HepG2 (cell line): ENCODE measurements around the gene KPNA4. TPM values are rescaled to one million over a fixed set of nuclear protein-coding genes. Genes with fewer than 3 reads are reported as not detected.

Experiments
- ATAC-seq: fragments of 200-7000 bp; cut with Tn5 transposase; 3 replicates; pipeline ENCODE4 v1.9.1; 2020; ENCODE audit warnings: mild to moderate bottlenecking, moderate library complexity
- BruUV-seq: library from RNA; stranded (reverse); fragments of 400-500 nt; replicated peaks from 2 replicates; lab custom pipeline; 2021; lab: Mats Ljungman, UMichigan
- CTCF ChIA-PET: fragments of 300-600 bp; formaldehyde crosslinking; extraction: SDS; loops from one replicate; lab custom pipeline; 2021; ENCODE audit warnings: low total read pairs, inconsistent platforms, low intra/inter-chr PET ratio; lab: Yijun Ruan, JAX
- POLR2A ChIA-PET: fragments of 350-600 bp; sonication (Branson Sonifier 250); formaldehyde crosslinking; loops from one replicate; lab custom pipeline; 2020; ENCODE audit warnings: antibody characterized with exemption, inconsistent platforms; lab: Yijun Ruan, JAX
- DNase-seq: peaks from one replicate; pipeline ENCODE4 v3.0.0-alpha.2; 2015; ENCODE audit warnings: low spot score
- FAIRE-seq: peaks from 3 replicates; lab custom pipeline; 2011; peaks lifted over from hg19 to GRCh38; lab: Jason Lieb, UNC
- H2AFZ ChIP-seq: one replicate; pipeline ENCODE4 v1.6.1; 2011; ENCODE audit warnings: low read length, inconsistent platforms
- H3K27ac ChIP-seq: fragments of 300-600 bp; 3 replicates; pipeline ENCODE4 v1.8.0; 2011; ENCODE audit warnings: mixed run types, mild to moderate bottlenecking, mixed read lengths, low read length, inconsistent platforms; ENCODE audit not compliant: insufficient read depth; ENCODE audit errors: extremely low read length
- H3K27me3 ChIP-seq, 2 experiments: fragments of 200-600 bp in 1 of 2; 2 replicates in 1 of 2; 3 replicates in 1 of 2; pipeline versions ENCODE4 v1.6.0 to v1.8.0; 2011; ENCODE audit warnings: low read length in 2 of 2, mild to moderate bottlenecking in 2 of 2, moderate library complexity in 2 of 2, inconsistent platforms in 1 of 2; ENCODE audit not compliant: insufficient read depth in 2 of 2, control insufficient read depth in 1 of 2
- H3K36me3 ChIP-seq, 2 experiments: fragments of 200-600 bp in 1 of 2; replicated peaks in 1 of 2; 2 replicates in 1 of 2; 3 replicates in 1 of 2; pipeline versions ENCODE4 v1.5.1 to v1.8.0; 2011; ENCODE audit warnings: low read length in 2 of 2, inconsistent platforms in 1 of 2; ENCODE audit not compliant: insufficient read depth in 2 of 2, control insufficient read depth in 1 of 2
- H3K4me1 ChIP-seq: 2 replicates; pipeline ENCODE4 v1.5.1; 2012; ENCODE audit warnings: low read length, inconsistent platforms; ENCODE audit not compliant: insufficient read depth
- H3K4me2 ChIP-seq: 2 replicates; pipeline ENCODE4 v1.6.0; 2011; ENCODE audit warnings: low read depth, low read length, inconsistent platforms
- H3K4me3 ChIP-seq, 3 experiments: fragments of 200-600 bp in 1 of 3; sonication (generic), shearing (Covaris generic) in 1 of 3; replicated peaks in 1 of 3; 2 replicates each; pipeline ENCODE4 v1.5.1; 2011 to 2016; ENCODE audit warnings: low read length in 3 of 3, inconsistent platforms in 2 of 3, low read depth in 2 of 3, mild to moderate bottlenecking in 2 of 3, control low read depth in 1 of 3, mixed read lengths in 1 of 3; ENCODE audit not compliant: insufficient read depth in 1 of 3
- H3K79me2 ChIP-seq: one replicate; pipeline ENCODE4 v1.6.1; 2011; ENCODE audit warnings: low read length, inconsistent platforms; ENCODE audit not compliant: insufficient read depth
- H3K9ac ChIP-seq: 2 replicates; pipeline ENCODE4 v1.6.0; 2011; ENCODE audit warnings: mild to moderate bottlenecking, low read depth, low read length, inconsistent platforms; ENCODE audit not compliant: insufficient read depth
- H3K9me3 ChIP-seq: 2 replicates; pipeline ENCODE4 v1.5.1; 2012; ENCODE audit warnings: mild to moderate bottlenecking, low read length
- H4K20me1 ChIP-seq: 2 replicates; pipeline ENCODE4 v1.6.0; 2011; ENCODE audit warnings: inconsistent platforms, mild to moderate bottlenecking, low read length, moderate library complexity; ENCODE audit not compliant: insufficient read depth
- AGO2 ChIP-seq: fragments of 200-400 bp; formaldehyde crosslinking; optimal IDR thresholded peaks from 2 replicates; pipeline ENCODE3; 2017; ENCODE audit warnings: mild to moderate bottlenecking, low read depth, low read length, moderate library complexity
- AHR ChIP-seq: IDR thresholded peaks from 2 replicates; pipeline ENCODE4 v1.6.1; 2018; ENCODE audit warnings: missing genetic modification reagents, missing compliant biosample characterization
- ARID2 ChIP-seq: sonication (generic); formaldehyde crosslinking; IDR thresholded peaks from 2 replicates; pipeline ENCODE4 v1.8.1; 2022; ENCODE audit warnings: mild to moderate bottlenecking, missing genetic modification reagents, borderline replicate concordance
- CREB3 ChIP-seq: sonication (generic); formaldehyde crosslinking; IDR thresholded peaks from 2 replicates; pipeline ENCODE4 v1.5.0; 2020; ENCODE audit warnings: missing genetic modification reagents
- GZF1 ChIP-seq: sonication (generic); formaldehyde crosslinking; IDR thresholded peaks from 2 replicates; pipeline ENCODE4 v1.5.1; 2020; ENCODE audit warnings: mild to moderate bottlenecking, missing genetic modification reagents
- JDP2 ChIP-seq: sonication (generic); formaldehyde crosslinking; IDR thresholded peaks from 2 replicates; pipeline ENCODE4 v1.8.1; 2022; ENCODE audit warnings: missing genetic modification reagents, borderline replicate concordance
- MAX ChIP-seq: IDR thresholded peaks from 2 replicates; pipeline ENCODE4 v1.6.1; 2012; ENCODE audit warnings: inconsistent platforms
- MEIS2 ChIP-seq: sonication (generic); formaldehyde crosslinking; IDR thresholded peaks from 2 replicates; pipeline ENCODE4 v1.9.0; 2021; ENCODE audit warnings: mild to moderate bottlenecking, missing genetic modification reagents
- STAG1 ChIP-seq: sonication (generic); formaldehyde crosslinking; IDR thresholded peaks from 2 replicates; pipeline ENCODE4 v1.4.0; 2020; ENCODE audit warnings: missing genetic modification reagents
- TEAD2 ChIP-seq: sonication (generic); formaldehyde crosslinking; IDR thresholded peaks from 2 replicates; pipeline ENCODE4 v1.9.0; 2021; ENCODE audit warnings: missing genetic modification reagents
- WGBS: methylation state at CpG from one replicate; pipeline ENCODE4 v1.1.6; 2017; ENCODE audit warnings: low lambda C conversion rate; 5-methylcytosine and 5-hydroxymethylcytosine counted together
- in situ Hi-C: cut with HindIII; loops from 2 replicates; pipeline ENCODE4 v1.10.0; 2017; ENCODE audit warnings: low pct_unique_long_range_greater_than_20kb; ENCODE audit not compliant: extremely low pct_ligation_motif_present
- intact Hi-C: fragments of 100-400 bp; cut with micrococcal nuclease; formaldehyde crosslinking; loops from one replicate; pipeline ENCODE4 v1.10.0; 2022; ENCODE audit not compliant: unreplicated experiment
- polyA plus RNA-seq, 8 experiments: library from polyadenylated mRNA; depleted of rRNA in 3 of 8; stranded (reverse) in 7 of 8; unstranded in 1 of 8; fragments of >200 nt; fragmentation: Illumina TruSeq in 4 of 8; extraction: Trizol in 4 of 8; gene quantifications; 2 replicates each; pipeline versions ENCODE4 v1.2.1 to v1.2.3, GENCODE V29; 2011 to 2016; ENCODE audit warnings: low read depth in 4 of 8, missing spikeins in 1 of 8, mixed read lengths in 1 of 8; ENCODE audit not compliant: insufficient read depth in 1 of 8
- total RNA-seq, 5 experiments: library from RNA; depleted of rRNA; stranded (reverse); fragments of >200 nt; fragmentation: Illumina TruSeq; extraction: Trizol; gene quantifications; 2 replicates each; pipeline ENCODE4 v1.2.3, GENCODE V29; 2016; ENCODE audit warnings: low read depth in 1 of 5

KPNA4 gene
- total and polyA plus RNA-seq, 2 of the 13 experiments (the other 11 are each of a cell fraction or from before 2014, with no cell fraction given), result 9.9 to 27.9 TPM

- ChIA-PET CTCF (no interaction called here), POLR2A (no interaction called here)
- TF ChIP-seq ARID2 (CRISPR knock-in tag) (no peak), AHR (CRISPR knock-in tag) (no peak), TEAD2 (no peak), STAG1 (CRISPR knock-in tag) (no peak), AGO2 (no peak), MEIS2 (CRISPR knock-in tag) (no peak), GZF1 (no peak), CREB3 (no peak), JDP2 (CRISPR knock-in tag) (no peak), MAX (no peak)
- H3K27me3 ChIP-seq, result no peaks in the 10 kb centered on the region
- no peak overlapping the region for H3K27ac ChIP-seq
- no peak overlapping the region for H3K4me3 ChIP-seq
- WGBS, result 52% methylated on average over 1 of the region's 1 CpG
- BruUV-seq, result no TSS peak
- in situ Hi-C loops (no loop called here), intact Hi-C loops (no loop called here)
- H3K36me3 ChIP-seq, result no peaks in the 10 kb centered on the region
- H3K4me1 ChIP-seq, result no peaks in the 10 kb centered on the region
- FAIRE-seq (no peak), ATAC-seq (no peak), DNase-seq (no peak)
- no peak overlapping the region for H3K9ac ChIP-seq
- H3K79me2 ChIP-seq, result no peaks in the 10 kb centered on the region
- H4K20me1 ChIP-seq, result no peaks in the 10 kb centered on the region
- H3K4me2 ChIP-seq, result no peak overlapping the region
- H2AFZ ChIP-seq, result no peak overlapping the region
- H3K9me3 ChIP-seq, result peaks cover 19% of the 10 kb centered on the region
Measured at GRCh38 chr3:160473978-160474377, 91.4 kb downstream of the KPNA4 start.
